PC-3 (cell line): ENCODE measurements around the gene ZFHX3. TPM values are rescaled to one million over a fixed set of nuclear protein-coding genes. Genes with fewer than 3 reads are reported as not detected.

Source experiments
- ATAC-seq: fragments of 200-7000 bp; cut with Tn5 transposase; 2 replicates; pipeline ENCODE4 v1.9.1; 2020; ENCODE audit warnings: mild to moderate bottlenecking, moderate library complexity
- BruUV-seq: library from RNA; stranded (reverse); fragments of 400-500 nt; replicated peaks from 2 replicates; lab custom pipeline; 2021; lab: Mats Ljungman, UMichigan
- CTCF ChIA-PET: fragments of 300-600 bp; sonication (Branson Sonifier 250); formaldehyde crosslinking; loops from one replicate; lab custom pipeline; 2022; ENCODE audit warnings: antibody characterized with exemption; lab: Charles Lee
- POLR2A ChIA-PET: fragments of 300-600 bp; sonication (Branson Sonifier 250); formaldehyde crosslinking; loops from one replicate; lab custom pipeline; 2022; ENCODE audit warnings: antibody characterized with exemption; ENCODE audit not compliant: unreplicated experiment; lab: Charles Lee
- DNase-seq: peaks from one replicate; pipeline ENCODE4 v3.0.0-alpha.2; 2015
- H2AFZ ChIP-seq: fragments of 300-600 bp; sonication (generic); 2 replicates; pipeline ENCODE4 v1.6.0; 2016; ENCODE audit warnings: antibody characterized with exemption, low read length
- H3F3A ChIP-seq: fragments of 300-600 bp; sonication (generic); one replicate; pipeline ENCODE4 v1.6.0; 2017; ENCODE audit warnings: antibody characterized with exemption, low read length, control low read depth, mild to moderate bottlenecking; ENCODE audit not compliant: unreplicated experiment
- H3K27ac ChIP-seq: fragments of 300-600 bp; sonication (generic); 2 replicates; pipeline ENCODE4 v1.5.1; 2016; ENCODE audit warnings: mild to moderate bottlenecking, low read length
- H3K27me3 ChIP-seq: fragments of 300-600 bp; sonication (generic); 2 replicates; pipeline ENCODE4 v1.6.1; 2016; ENCODE audit warnings: low read length, mixed read lengths
- H3K36me3 ChIP-seq: fragments of 300-600 bp; sonication (generic); 2 replicates; pipeline ENCODE4 v1.6.1; 2016; ENCODE audit warnings: low read depth, mixed run types, low read length, mixed read lengths
- H3K4me1 ChIP-seq: fragments of 300-600 bp; sonication (generic); 2 replicates; pipeline ENCODE4 v1.5.1; 2016; ENCODE audit warnings: low read length; ENCODE audit not compliant: insufficient read depth
- H3K4me2 ChIP-seq: fragments of 300-600 bp; sonication (generic); 2 replicates; pipeline ENCODE4 v1.6.0; 2016; ENCODE audit warnings: low read length
- H3K4me3 ChIP-seq: fragments of 300-600 bp; sonication (generic); 2 replicates; pipeline ENCODE4 v1.5.1; 2016; ENCODE audit warnings: mild to moderate bottlenecking, low read length, mixed read lengths
- H3K79me2 ChIP-seq: fragments of 300-600 bp; sonication (generic); 2 replicates; pipeline ENCODE4 v1.6.1; 2017; ENCODE audit warnings: low read length, mixed read lengths
- H3K9ac ChIP-seq: fragments of 300-600 bp; sonication (generic); 2 replicates; pipeline ENCODE4 v1.6.0; 2016; ENCODE audit warnings: mild to moderate bottlenecking, low read length
- H3K9me2 ChIP-seq: fragments of 300-600 bp; sonication (generic); replicated peaks from 2 replicates; pipeline ENCODE4 v1.6.1; 2016; ENCODE audit warnings: mixed run types, low read length, mixed read lengths
- H3K9me3 ChIP-seq: fragments of 300-600 bp; sonication (generic); 2 replicates; pipeline ENCODE4 v1.6.1; 2016; ENCODE audit warnings: low read length, mixed read lengths
- H4K20me1 ChIP-seq: fragments of 300-600 bp; sonication (generic); 2 replicates; pipeline ENCODE4 v1.6.1; 2016; ENCODE audit warnings: low read length, mixed read lengths
- EZH2 ChIP-seq: fragments of 300-600 bp; sonication (generic); IDR thresholded peaks from one replicate; pipeline ENCODE4 v1.6.1; 2017; ENCODE audit warnings: antibody characterized with exemption, mild to moderate bottlenecking, low read length; ENCODE audit not compliant: unreplicated experiment
- EZH2phosphoT487 ChIP-seq: fragments of 300-600 bp; sonication (generic); IDR thresholded peaks from 2 replicates; pipeline ENCODE4 v1.6.1; 2018; ENCODE audit warnings: mild to moderate bottlenecking, antibody characterized with exemption, low read length, borderline replicate concordance
- intact Hi-C: fragments of 100-400 bp; cut with micrococcal nuclease; formaldehyde crosslinking; loops from 2 replicates; pipeline ENCODE4 v1.9.0; 2023
- total RNA-seq: library from RNA; depleted of rRNA; stranded (reverse); fragments of >200 nt; gene quantifications from 2 replicates; pipeline ENCODE4 v1.2.3, GENCODE V29; 2014
- TF ChIP-seq, protein P1 (sequence below): fragments of 300-600 bp; sonication (generic); conservative IDR thresholded peaks from 2 replicates; pipeline ENCODE4 v1.5.1; 2017; ENCODE audit warnings: antibody characterized with exemption, low read depth, mild to moderate bottlenecking, low read length

Gene ZFHX3
- total RNA-seq, 1 experiment from 2014 or later = 3.5 TPM

- H3K9me2 ChIP-seq = no peaks in the 10 kb centered on the region
- POLR2A ChIA-PET = no interaction called here
- no peaks in the 10 kb centered on the region for H3K27me3 ChIP-seq
- no peaks in the 10 kb centered on the region for H3F3A ChIP-seq
- peaks cover 4% of the 10 kb centered on the region; the same call in 1 of the 2 replicates for H3K4me1 ChIP-seq
- ATAC-seq = no peak
- H3K4me3 ChIP-seq = no peak overlapping the region
- H3K9ac ChIP-seq = no peak overlapping the region
- H4K20me1 ChIP-seq = no peaks in the 10 kb centered on the region
- no peaks in the 10 kb centered on the region for H3K79me2 ChIP-seq
- H2AFZ ChIP-seq = no peak overlapping the region
- intact Hi-C loops = no loop called here
- TF ChIP-seq, protein P1, sequence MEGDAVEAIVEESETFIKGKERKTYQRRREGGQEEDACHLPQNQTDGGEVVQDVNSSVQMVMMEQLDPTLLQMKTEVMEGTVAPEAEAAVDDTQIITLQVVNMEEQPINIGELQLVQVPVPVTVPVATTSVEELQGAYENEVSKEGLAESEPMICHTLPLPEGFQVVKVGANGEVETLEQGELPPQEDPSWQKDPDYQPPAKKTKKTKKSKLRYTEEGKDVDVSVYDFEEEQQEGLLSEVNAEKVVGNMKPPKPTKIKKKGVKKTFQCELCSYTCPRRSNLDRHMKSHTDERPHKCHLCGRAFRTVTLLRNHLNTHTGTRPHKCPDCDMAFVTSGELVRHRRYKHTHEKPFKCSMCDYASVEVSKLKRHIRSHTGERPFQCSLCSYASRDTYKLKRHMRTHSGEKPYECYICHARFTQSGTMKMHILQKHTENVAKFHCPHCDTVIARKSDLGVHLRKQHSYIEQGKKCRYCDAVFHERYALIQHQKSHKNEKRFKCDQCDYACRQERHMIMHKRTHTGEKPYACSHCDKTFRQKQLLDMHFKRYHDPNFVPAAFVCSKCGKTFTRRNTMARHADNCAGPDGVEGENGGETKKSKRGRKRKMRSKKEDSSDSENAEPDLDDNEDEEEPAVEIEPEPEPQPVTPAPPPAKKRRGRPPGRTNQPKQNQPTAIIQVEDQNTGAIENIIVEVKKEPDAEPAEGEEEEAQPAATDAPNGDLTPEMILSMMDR = no peak
- TF ChIP-seq EZH2phosphoT487 = no peak
- TF ChIP-seq EZH2 = no peak
- no peak overlapping the region for H3K4me2 ChIP-seq
- no peak for DNase-seq
- CTCF ChIA-PET = no interaction called here
- no peaks in the 10 kb centered on the region for H3K9me3 ChIP-seq
- BruUV-seq = no TSS peak
- H3K36me3 ChIP-seq = peaks cover 7% of the 10 kb centered on the region; the same call in 1 of the 2 replicates
- H3K27ac ChIP-seq = no peak overlapping the region
Observed at GRCh38 chr16:72793017-72793416, 254.9 kb downstream of the ZFHX3 start.

- Histone ChIP-seq H4K20me1 (no peaks in the 10 kb centered on the region), H3K27me3 (no peaks in the 10 kb centered on the region), H3K4me3 (no peak overlapping the region), H3K9me2 (no peaks in the 10 kb centered on the region), H3K36me3 (no peaks in the 10 kb centered on the region; the same call in 1 of the 2 replicates), H3K9me3 (no peaks in the 10 kb centered on the region), H2AFZ (no peak overlapping the region), H3K4me2 (no peak overlapping the region), H3K9ac (no peak overlapping the region), H3K79me2 (no peaks in the 10 kb centered on the region), H3F3A (no peaks in the 10 kb centered on the region), H3K27ac (no peak overlapping the region), H3K4me1 (peaks cover 8% of the 10 kb centered on the region)
- CTCF ChIA-PET = no interaction called here
- intact Hi-C loops = no loop called here
- no TSS peak for BruUV-seq
- POLR2A ChIA-PET = no interaction called here
- TF ChIP-seq EZH2phosphoT487 (no peak), EZH2 (no peak)
- TF ChIP-seq, protein P1 = no peak
- ATAC-seq = no peak
- DNase-seq = no peak
Observed at GRCh38 chr16:72791786-72792185, 256.1 kb downstream of the ZFHX3 start.

- Histone ChIP-seq H2AFZ (no peak overlapping the region), H3K79me2 (no peaks in the 10 kb centered on the region), H3K4me2 (no peak overlapping the region), H4K20me1 (no peaks in the 10 kb centered on the region), H3K27ac (no peak overlapping the region), H3K4me1 (peaks cover 8% of the 10 kb centered on the region), H3K36me3 (no peaks in the 10 kb centered on the region; the same call in 1 of the 2 replicates), H3K9me2 (no peaks in the 10 kb centered on the region), H3F3A (no peaks in the 10 kb centered on the region), H3K27me3 (no peaks in the 10 kb centered on the region), H3K4me3 (no peak overlapping the region), H3K9me3 (no peaks in the 10 kb centered on the region), H3K9ac (no peak overlapping the region)
- TF ChIP-seq EZH2phosphoT487 = no peak
- TF ChIP-seq, protein P1 = no peak
- intact Hi-C loops = loop anchor here (5.0 to 10.0 kb wide), 2 partner anchors 123 to 285 kb away; no protein-coding TSS in a partner anchor
- ATAC-seq (no peak), DNase-seq (no peak)
- ChIA-PET CTCF (no interaction called here), POLR2A (no interaction called here)
- no TSS peak for BruUV-seq
Observed at GRCh38 chr16:72789921-72790320, 258.0 kb downstream of the ZFHX3 start.
